GM19397 (cell line): ENCODE results near the gene PTCRA.
"Not testable (repeated sequence)": the region's sequence is repeated elsewhere in the genome, so short reads cannot be mapped to it uniquely, and the experiment has no call there.

Experiments
- ATAC-seq: cut with Tn5 transposase; IDR thresholded peaks from one replicate; pipeline ENCODE4 v1.9.1; 2021; ENCODE audit warnings: mild to moderate bottlenecking, moderate library complexity; ENCODE audit not compliant: unreplicated experiment

Gene PTCRA

DNA sequence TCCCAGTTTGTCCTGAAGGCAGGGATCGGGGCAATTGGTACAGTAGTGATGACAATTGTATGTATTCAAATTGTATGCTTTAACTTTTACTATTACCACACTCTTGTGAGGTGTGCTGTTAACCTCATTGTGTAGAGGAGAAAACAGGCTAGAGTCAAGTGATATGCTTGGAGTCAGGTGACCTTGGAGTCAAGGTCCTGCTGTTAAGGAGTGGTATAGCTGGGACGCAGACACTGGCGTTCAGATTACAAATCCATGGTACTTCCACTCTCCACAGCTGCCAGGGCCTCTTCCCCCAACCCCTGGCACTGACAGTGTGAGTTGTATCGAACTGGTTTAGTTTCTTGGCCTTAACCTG, 23.9 kb downstream of the PTCRA start:
- ATAC-seq, result no peak

GRCh38 chr6:42940493-42941045, 24.7 kb downstream of the PTCRA start:
- no peak for ATAC-seq

DNA sequence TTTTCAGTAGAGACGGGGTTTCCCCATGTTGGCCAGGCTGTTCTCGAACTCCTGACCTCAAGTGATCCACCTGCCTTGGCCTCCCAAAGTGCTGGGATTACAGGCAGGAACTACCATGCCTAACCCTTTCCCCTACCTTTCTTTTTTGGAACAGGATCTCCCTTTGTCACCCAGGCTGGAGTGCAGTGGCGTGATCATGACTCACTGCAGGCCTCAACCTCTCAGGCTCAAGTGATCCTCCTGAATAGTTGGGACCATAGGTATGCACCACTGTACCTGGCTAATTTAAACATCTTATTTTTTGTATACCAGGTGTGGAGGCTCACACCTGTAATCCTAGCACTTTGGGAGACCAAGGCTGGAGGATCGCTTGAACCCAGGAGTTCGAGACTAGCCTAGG, 25.5 kb downstream of the PTCRA start:
- ATAC-seq, result not testable (repeated sequence)

DNA sequence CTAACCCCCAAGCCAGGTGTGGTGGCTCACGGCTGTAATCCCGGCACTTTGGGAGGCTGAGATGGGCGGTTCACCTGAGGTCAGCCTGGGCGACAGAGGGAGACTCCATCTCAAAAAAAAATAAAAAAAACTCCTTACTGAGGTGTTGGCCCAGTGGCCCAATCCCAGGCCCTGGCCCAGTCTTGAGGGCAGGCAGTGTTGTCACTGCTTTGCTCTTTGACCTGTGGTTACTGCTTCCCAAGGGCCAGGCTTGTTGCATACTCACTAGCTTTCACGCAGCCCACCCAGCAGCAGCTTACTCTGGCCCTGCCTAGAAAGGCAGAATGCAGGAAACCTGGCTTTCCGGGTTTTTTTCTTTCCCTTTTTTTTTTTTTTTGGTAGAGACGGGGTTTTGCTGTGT, 26.6 kb downstream of the PTCRA start:
- ATAC-seq, result no peak

DNA sequence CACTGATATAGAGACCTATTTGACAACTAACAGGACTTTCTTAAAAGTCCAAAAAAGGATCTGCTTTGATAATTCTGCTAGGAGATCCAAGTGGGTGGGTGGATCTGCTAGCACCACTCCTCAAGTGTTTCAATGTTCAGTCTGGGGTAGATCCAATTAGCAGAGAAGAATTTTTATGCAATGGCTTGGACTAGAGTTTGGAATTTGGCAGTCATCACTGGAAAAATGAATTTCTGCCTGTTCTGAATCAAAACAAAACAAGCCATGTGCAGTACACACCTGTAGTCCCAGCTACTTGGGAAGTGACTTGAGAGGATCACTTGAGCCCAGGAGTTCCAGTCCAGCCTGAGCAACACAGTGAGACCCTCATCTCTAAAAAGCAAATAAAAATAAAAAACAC, 32.1 kb downstream of the PTCRA start:
- no peak for ATAC-seq

GRCh38 chr6:42952389-42952788, 36.5 kb downstream of the PTCRA start:
- no peak for ATAC-seq

GRCh38 chr6:42954405-42954804, 38.6 kb downstream of the PTCRA start:
- ATAC-seq, result not testable (repeated sequence)

DNA sequence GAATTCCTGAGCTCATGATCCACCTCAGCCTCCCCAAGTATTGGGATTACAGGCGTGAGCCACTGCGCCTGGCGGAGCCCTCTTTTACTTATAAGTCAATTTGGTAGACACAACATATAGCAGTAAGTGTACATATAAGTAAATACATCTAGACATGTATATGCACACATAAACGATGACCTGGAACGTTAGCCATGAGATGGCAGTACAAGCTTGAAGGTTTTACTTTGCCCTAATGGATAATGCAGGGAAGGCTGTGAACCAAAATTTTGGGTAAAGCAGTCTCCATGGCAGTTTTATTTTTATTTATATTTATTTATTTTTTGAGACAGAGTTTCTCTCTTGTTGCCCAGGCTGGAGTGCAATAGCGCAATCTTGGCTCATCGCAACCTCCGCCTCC, 42.3 kb downstream of the PTCRA start:
- ATAC-seq, result no peak

DNA sequence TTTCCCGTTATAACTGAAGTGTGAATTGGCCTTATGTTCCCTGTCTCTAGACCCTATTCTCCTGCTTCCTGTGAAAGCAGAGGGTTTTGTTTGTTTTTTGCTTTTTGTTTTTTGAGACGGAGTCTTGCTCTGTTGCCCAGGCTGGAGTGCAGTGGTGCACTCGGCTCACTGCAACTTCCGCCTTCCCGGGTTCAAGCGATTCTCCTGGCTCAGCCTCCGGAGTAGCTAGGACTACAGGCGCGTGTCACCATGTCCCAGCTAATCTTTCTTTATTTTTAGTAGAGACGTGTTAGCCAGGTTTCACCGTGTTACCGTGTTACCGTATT, 44.0 kb downstream of the PTCRA start:
- no peak for ATAC-seq

DNA sequence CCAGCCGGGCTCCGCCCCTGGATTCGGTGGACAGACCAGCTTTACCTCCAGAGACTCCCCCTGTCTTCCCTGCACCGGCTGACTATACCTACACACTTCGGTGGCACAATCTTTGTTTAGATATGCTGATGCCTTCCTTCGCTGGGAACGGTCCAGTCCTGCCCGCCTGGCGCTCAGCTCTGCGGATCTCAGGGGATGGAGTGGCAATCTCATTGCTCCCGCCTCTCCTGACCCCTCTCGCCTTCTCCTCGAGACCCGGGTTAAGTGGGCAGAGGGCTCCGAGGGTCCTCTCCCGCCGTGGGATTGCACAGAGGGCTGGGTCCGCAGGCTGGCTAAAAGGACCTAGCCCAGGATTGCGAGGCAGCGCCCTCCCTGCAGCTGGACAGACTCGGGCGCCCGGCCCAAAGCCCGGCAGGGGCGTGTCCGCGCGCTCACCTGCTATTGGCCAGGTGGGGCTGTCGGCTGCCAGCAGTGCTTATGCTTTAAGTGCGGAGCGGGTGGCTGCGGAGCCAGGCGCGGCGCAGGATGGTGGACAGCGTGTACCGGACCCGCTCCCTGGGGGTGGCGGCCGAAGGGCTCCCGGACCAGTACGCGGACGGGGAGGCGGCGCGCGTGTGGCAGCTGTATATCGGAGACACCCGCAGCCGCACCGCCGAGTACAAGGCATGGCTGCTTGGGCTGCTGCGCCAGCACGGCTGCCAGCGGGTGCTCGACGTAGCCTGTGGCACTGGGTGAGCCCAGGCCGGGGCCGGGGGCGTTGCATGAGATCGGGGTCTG, 44.6 kb downstream of the PTCRA start, which contains the start of gene GNMT:
Gene GNMT (plus strand): TSS at position 512 of the 777 bp plus-strand sequence. CDS start 14 bp downstream, at position 526.
- ATAC-seq, result no peak

GRCh38 chr6:42961020-42961470, 45.2 kb downstream of the PTCRA start:
- ATAC-seq, result no peak

GRCh38 chr6:42962096-42962495, 46.2 kb downstream of the PTCRA start:
- ATAC-seq, result no peak

- ATAC-seq, result no peak
These were observed 46.8 kb downstream of the PTCRA start for GRCh38 chr6:42962502-42963178.

DNA sequence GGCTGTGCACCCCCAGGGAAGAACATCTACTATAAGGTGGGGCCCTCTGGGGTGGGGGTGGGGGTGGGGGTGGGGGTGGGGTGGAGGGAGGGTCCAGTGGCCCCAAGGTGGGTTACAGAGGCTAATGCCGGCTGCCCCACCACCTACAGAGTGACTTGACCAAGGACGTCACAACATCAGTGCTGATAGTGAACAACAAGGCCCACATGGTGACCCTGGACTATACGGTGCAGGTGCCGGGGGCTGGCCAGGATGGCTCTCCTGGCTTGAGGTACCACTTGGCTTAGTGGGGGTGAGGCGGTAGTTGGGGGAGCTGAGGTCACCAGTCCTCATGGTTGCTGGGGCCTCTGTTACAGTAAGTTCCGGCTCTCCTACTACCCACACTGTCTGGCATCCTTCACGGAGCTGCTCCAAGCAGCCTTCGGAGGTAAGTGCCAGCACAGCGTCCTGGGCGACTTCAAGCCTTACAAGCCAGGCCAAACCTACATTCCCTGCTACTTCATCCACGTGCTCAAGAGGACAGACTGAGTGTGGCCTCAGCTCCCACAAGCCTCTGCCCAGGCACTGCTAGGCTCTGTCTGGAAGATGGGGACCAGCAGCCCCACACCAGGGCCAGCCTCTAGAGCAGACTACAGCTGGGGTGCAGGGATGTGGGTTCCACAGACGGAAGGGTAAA, 47.5 kb downstream of the PTCRA start:
- ATAC-seq, result no peak

DNA sequence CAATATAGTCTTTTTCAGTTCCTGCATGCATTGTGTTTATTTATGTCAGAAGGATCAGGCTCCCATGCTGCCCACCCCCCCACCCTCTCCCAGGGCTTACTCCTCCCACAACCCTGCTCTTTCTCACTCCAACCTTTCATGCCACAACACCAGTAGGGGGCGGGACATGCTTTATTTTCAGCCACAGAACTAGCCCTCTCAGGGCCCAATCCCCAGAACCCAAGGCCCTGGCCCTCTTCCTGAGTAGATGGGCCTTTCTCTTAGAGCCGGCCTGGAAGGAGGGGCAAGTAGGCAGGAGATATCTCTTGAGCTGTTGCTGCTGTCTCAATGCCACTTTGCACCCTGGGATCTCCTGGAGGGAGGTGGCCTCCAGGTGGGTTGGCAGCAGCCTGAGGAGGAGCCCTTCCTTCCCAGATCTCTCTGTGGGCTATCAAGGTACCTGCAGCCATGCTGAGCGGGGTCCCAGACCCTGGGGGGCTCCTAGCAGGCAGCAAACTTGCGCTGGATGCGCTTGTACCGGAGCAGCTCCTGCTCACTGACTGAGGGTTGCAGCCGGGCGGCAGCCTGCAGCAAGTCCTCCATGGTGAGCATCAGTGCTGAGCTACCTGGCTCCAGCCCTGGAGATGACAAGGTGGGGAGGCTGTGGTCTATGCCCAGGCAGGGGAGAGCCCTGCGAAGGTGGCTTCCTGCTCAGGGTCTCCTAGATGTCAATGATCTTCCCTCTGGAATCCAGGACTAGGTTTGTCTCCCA, 48.2 kb downstream of the PTCRA start:
- no peak for ATAC-seq

- ATAC-seq, result no peak
These were observed 50.7 kb downstream of the PTCRA start for GRCh38 chr6:42966571-42966970.

GRCh38 chr6:42967228-42967627, 51.4 kb downstream of the PTCRA start:
- no peak for ATAC-seq

DNA sequence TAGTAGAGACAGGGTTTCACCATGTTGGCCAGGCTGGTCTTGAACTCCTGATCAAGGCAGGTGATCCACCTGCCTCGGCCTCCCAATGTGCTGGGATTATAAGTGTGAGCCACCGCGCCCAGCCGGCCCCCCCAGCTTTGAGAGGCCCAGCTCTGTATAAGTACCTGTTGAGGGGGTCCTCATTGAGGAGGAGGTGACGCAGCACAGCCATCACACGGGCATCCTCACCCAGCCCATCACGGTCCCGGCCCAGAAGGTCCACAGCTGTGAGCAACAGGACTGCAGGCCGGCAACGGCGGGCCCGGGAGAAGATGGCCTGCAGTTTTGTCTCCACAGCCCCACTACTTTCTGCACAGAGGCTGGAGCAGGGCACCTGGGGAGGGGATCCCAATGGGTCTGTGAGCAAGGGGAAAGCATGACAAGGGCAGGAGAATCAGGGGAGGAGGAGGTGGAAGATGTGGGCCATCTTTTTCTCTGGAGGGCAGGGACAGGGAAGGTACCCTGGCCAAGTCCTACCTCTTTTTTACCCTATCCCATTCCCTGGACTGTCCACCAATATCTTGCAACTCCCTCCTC, 52.4 kb downstream of the PTCRA start:
- ATAC-seq, result no peak

- no peak for ATAC-seq
These were observed 52.9 kb downstream of the PTCRA start for GRCh38 chr6:42968783-42969182.

- no peak for ATAC-seq
These were observed 53.6 kb downstream of the PTCRA start for GRCh38 chr6:42969431-42969830.

GRCh38 chr6:42969934-42970333, 54.1 kb downstream of the PTCRA start:
- no peak for ATAC-seq
